CD4-positive, alpha-beta T cell treated with Interleukin-1 beta for 1 hour (primary cell): ENCODE data around the gene SHISA5.

ENCODE experiments used
- DNase-seq, 2 donors: peaks; one replicate each; pipeline ENCODE4 v3.0.0-alpha.2; 2020 to 2022

Gene SHISA5

GRCh38 chr3:48456456-48456855 is 47.5 kb downstream of the SHISA5 start:
- DNase-seq: no peak

GRCh38 chr3:48451270-48451669 is 52.7 kb downstream of the SHISA5 start:
- no peak for DNase-seq

- DNase-seq: peak; percentile 83 to 89
Observed at GRCh38 chr3:48446425-48447193, 57.4 kb downstream of the SHISA5 start, which contains the start of gene ATRIP. Gene ATRIP, plus strand, starts transcription at chr3:48446737. Its CDS starts 109 bp downstream, at chr3:48446846.

GRCh38 chr3:48446043-48446424 is 57.9 kb downstream of the SHISA5 start:
- DNase-seq: no peak

GRCh38 chr3:48445277-48445882 is 58.6 kb downstream of the SHISA5 start:
- no peak for DNase-seq

GRCh38 chr3:48441940-48442339 is 62.0 kb downstream of the SHISA5 start:
- DNase-seq: no peak

- peak in 1 of 2 donors; percentile 24 for DNase-seq
Observed at GRCh38 chr3:48440590-48440958, 63.4 kb downstream of the SHISA5 start.

GRCh38 chr3:48439820-48440589 is 64.0 kb downstream of the SHISA5 start, which contains the start of the genes CCDC51 and TMA7:
Gene CCDC51, minus strand, starts transcription at chr3:48440119. Its CDS starts 4,991 bp downstream, at chr3:48435128.
Gene TMA7, plus strand, starts transcription at chr3:48440257. Its CDS starts 40 bp downstream, at chr3:48440297.
- peak; percentile 98 for DNase-seq

- DNase-seq: no peak
Observed at GRCh38 chr3:48437812-48438211, 66.2 kb downstream of the SHISA5 start.

GRCh38 chr3:48436855-48437254 is 67.1 kb downstream of the SHISA5 start:
- DNase-seq: no peak

GRCh38 chr3:48436477-48436787 is 67.5 kb downstream of the SHISA5 start:
- DNase-seq: no peak

GRCh38 chr3:48435774-48436476 is 68.0 kb downstream of the SHISA5 start:
- DNase-seq: peak; percentile 86 to 89

- no peak for DNase-seq
Observed at GRCh38 chr3:48435223-48435595, 68.8 kb downstream of the SHISA5 start.

GRCh38 chr3:48434591-48435222 is 69.3 kb downstream of the SHISA5 start:
- no peak for DNase-seq

- DNase-seq: no peak
Observed at GRCh38 chr3:48433472-48434118, 70.4 kb downstream of the SHISA5 start.

GRCh38 chr3:48432411-48433371 is 71.3 kb downstream of the SHISA5 start:
- DNase-seq: no peak

- DNase-seq: no peak
Observed at GRCh38 chr3:48431224-48432029, 72.5 kb downstream of the SHISA5 start.

- no peak for DNase-seq
Observed at GRCh38 chr3:48430708-48431101, 73.3 kb downstream of the SHISA5 start.

- no peak for DNase-seq
Observed at GRCh38 chr3:48429960-48430707, 73.8 kb downstream of the SHISA5 start, which contains the start of gene PLXNB1. Gene PLXNB1, minus strand, starts transcription at chr3:48430086. Its CDS starts 5,475 bp downstream, at chr3:48424611.
